ENCODE results near the gene FBXO46.

DNA sequence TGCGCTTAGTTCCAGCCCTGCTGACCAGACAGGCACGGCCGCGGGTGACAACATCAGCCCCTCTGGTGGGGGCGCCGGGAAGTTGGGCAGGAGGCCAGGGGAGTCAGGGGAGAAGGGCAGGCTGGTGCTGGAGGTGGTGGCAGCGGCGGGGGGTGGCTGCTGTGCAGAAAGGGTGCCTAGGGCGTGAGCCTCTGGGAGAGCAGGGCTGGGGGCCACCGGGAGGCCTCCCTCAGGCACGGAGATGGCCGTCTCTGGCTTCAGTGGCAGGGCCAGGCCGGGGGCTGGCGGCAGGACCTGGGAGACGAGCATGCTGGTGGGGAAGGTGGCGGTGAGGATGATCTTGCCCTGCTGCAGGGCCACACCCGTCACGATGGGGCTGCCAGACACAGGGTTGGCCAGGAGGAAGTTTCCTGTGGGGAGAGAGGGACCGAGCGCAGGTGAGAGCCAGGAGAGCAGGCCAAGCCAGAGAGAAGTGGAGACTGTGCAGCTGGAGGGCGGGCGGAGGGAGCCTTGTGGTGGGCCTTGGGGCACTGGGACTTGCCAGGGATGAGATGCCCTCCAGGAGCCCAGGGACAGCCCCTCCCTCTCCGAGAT, 35.1 kb upstream of the FBXO46 start:
- TF ChIP-seq TCF12 (IDR thresholded peaks at IDR 0.05; ENCODE audit: low read depth) (no peak), EP300 (IDR thresholded peaks at IDR 0.05; ENCODE audit: borderline replicate concordance) (no peak), TAF1 (IDR thresholded peaks at IDR 0.05; ENCODE audit: low read depth) (no peak), EGR1 (IDR thresholded peaks at IDR 0.05) (no peak), RAD21 (IDR thresholded peaks at IDR 0.05; ENCODE audit: low read depth) (no peak)
- TF ChIP-seq, protein P1, sequence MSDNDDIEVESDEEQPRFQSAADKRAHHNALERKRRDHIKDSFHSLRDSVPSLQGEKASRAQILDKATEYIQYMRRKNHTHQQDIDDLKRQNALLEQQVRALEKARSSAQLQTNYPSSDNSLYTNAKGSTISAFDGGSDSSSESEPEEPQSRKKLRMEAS (IDR thresholded peaks at IDR 0.05) = no peak

All from Ishikawa (cell line).